Measurements from ENCODE around the gene RPP30. TPM values are rescaled to one million over a fixed set of nuclear protein-coding genes. Genes with fewer than 3 reads are reported as not detected.
"Not testable (repeated sequence)": the region's sequence is repeated elsewhere in the genome, so short reads cannot be mapped to it uniquely, and the experiment has no call there.

Gene RPP30
- total and polyA plus RNA-seq, 4 experiments from 2014 or later, result 32.3 to 54.5 (median 35.2) TPM

GRCh38 chr10:90866050-90866598, 5.7 kb upstream of the RPP30 start:
- H3K27ac ChIP-seq (ENCODE audit: low read depth, low read length), result no peak overlapping the region
- no peaks in the 10 kb centered on the region for H3K36me3 ChIP-seq (ENCODE audit: insufficient read depth, low read length)
- H3K36me3 Mint-ChIP-seq, result no peaks in the 10 kb centered on the region
- H3K27me3 ChIP-seq (ENCODE audit: insufficient read depth, low read length), result peaks cover 9% of the 10 kb centered on the region
- intact Hi-C loops (cut with micrococcal nuclease), result no loop called here
- H3K27me3 Mint-ChIP-seq, result peaks cover 28 to 35% of the 10 kb centered on the region in 2 donors
- POLR2A ChIA-PET (ENCODE audit: partially characterized antibody), result interaction anchor here (0.7 to 1.6 kb wide), 2 partner anchors 10 to 1144 kb away, joined by 3 read pairs; no protein-coding TSS in a partner anchor
- H3K4me1 ChIP-seq (ENCODE audit: insufficient read depth, low read length), result peaks cover 4% of the 10 kb centered on the region
- H3K9me3 ChIP-seq (ENCODE audit: control insufficient read depth in 1 of 2, low read length in 2 of 2), result no peaks in the 10 kb centered on the region
- peaks cover 4 to 9% (median 7%) of the 10 kb centered on the region in 4 donors for H3K4me1 Mint-ChIP-seq
- CTCF ChIA-PET (ENCODE audit: partially characterized antibody), result interaction anchor here (0.7 to 3.2 kb wide), 11 partner anchors 9 to 1767 kb away, joined by 3 to 19 read pairs (median 5); partner anchors contain the start of gene HTR7
- H3K4me3 Mint-ChIP-seq, result no peak overlapping the region
- no peak for DNase-seq
- H3K27ac Mint-ChIP-seq, result no peak overlapping the region
- H3K9me3 Mint-ChIP-seq, result peaks cover 0 to 5% (median 0%) of the 10 kb centered on the region in 8 donors
- no peak overlapping the region for H3K4me3 ChIP-seq (ENCODE audit: low read length in 2 of 2)

- Histone ChIP-seq H3K4me3 (ENCODE audit: low read length in 2 of 2) (peak overlapping the region; percentile 80 to 91), H3K4me1 (ENCODE audit: insufficient read depth, low read length) (peaks cover 30% of the 10 kb centered on the region), H3K27me3 (ENCODE audit: insufficient read depth, low read length) (peaks cover 3% of the 10 kb centered on the region), H3K9me3 (ENCODE audit: control insufficient read depth in 1 of 2, low read length in 2 of 2) (no peaks in the 10 kb centered on the region), H3K27ac (ENCODE audit: low read depth, low read length) (peak overlapping the region; percentile 65), H3K36me3 (ENCODE audit: insufficient read depth, low read length) (peaks cover 14% of the 10 kb centered on the region)
- CTCF ChIA-PET (ENCODE audit: partially characterized antibody), result interaction anchor here (1.1 to 3.9 kb wide), 9 partner anchors 8 to 507 kb away, joined by 3 to 36 read pairs (median 7); partner anchors contain the start of gene HTR7
- Mint-ChIP-seq H3K9me3 (peaks cover 0 to 6% (median 0%) of the 10 kb centered on the region in 8 donors), H3K4me3 (peak overlapping the region; percentile 97 to 100 (median 98)), H3K27ac (peak overlapping the region; percentile 81 to 96 (median 95)), H3K27me3 (peaks cover 15 to 19% of the 10 kb centered on the region in 2 donors), H3K4me1 (peaks cover 21 to 41% (median 32%) of the 10 kb centered on the region in 4 donors), H3K36me3 (peaks cover 5 to 21% of the 10 kb centered on the region in 2 donors)
- peak; percentile 37 to 50 (median 48) for DNase-seq
- POLR2A ChIA-PET (ENCODE audit: partially characterized antibody), result interaction anchor here (0.8 to 1.5 kb wide), 4 partner anchors 13 to 1170 kb away, joined by 3 to 7 read pairs (median 4); partner anchors contain the start of genes HTR7 and KIF20B
- intact Hi-C loops (cut with micrococcal nuclease), result loop anchor here (1.0 to 10.0 kb wide), 9 partner anchors 14 to 1419 kb away; partner anchors contain the start of genes CPEB3, HECTD2, KIF20B and MARCHF5
Observed at GRCh38 chr10:90871279-90871765, 452 bp upstream of the RPP30 start.

GRCh38 chr10:90872648-90873020, 860 bp downstream of the RPP30 start:
- Mint-ChIP-seq H3K27ac (peak overlapping the region in 6 of 7 donors; percentile 81 to 96 (median 95)), H3K36me3 (peaks cover 18 to 35% of the 10 kb centered on the region in 2 donors), H3K4me1 (peaks cover 21 to 41% (median 32%) of the 10 kb centered on the region in 4 donors), H3K4me3 (peak overlapping the region; percentile 97 to 100 (median 98)), H3K9me3 (peaks cover 0 to 6% (median 0%) of the 10 kb centered on the region in 8 donors), H3K27me3 (peaks cover 12 to 13% of the 10 kb centered on the region in 2 donors)
- no peaks in the 10 kb centered on the region for H3K9me3 ChIP-seq (ENCODE audit: control insufficient read depth in 1 of 2, low read length in 2 of 2)
- H3K27me3 ChIP-seq (ENCODE audit: insufficient read depth, low read length), result no peaks in the 10 kb centered on the region
- intact Hi-C loops (cut with micrococcal nuclease), result loop anchor here (1.0 to 10.0 kb wide), 7 partner anchors 290 to 1170 kb away; partner anchors contain the start of genes HECTD2, KIF20B, PCGF5 and PPP1R3C
- POLR2A ChIA-PET (ENCODE audit: partially characterized antibody), result interaction anchor here (1.5 kb wide), 1 partner anchor 15 kb away, joined by 7 read pairs; the partner anchor contains the start of gene HTR7
- peak overlapping the region; percentile 65 for H3K27ac ChIP-seq (ENCODE audit: low read depth, low read length)
- peaks cover 30% of the 10 kb centered on the region for H3K4me1 ChIP-seq (ENCODE audit: insufficient read depth, low read length)
- DNase-seq, result no peak
- H3K4me3 ChIP-seq (ENCODE audit: low read length in 2 of 2), result peak overlapping the region; percentile 80 to 91
- CTCF ChIA-PET (ENCODE audit: partially characterized antibody), result interaction anchor here (1.1 to 3.9 kb wide), 7 partner anchors 7 to 378 kb away, joined by 3 to 36 read pairs (median 10); partner anchors contain the start of gene HTR7
- H3K36me3 ChIP-seq (ENCODE audit: insufficient read depth, low read length), result peaks cover 23% of the 10 kb centered on the region

- peaks cover 0 to 1% (median 0%) of the 10 kb centered on the region in 8 donors for H3K9me3 Mint-ChIP-seq
Observed at GRCh38 chr10:90879062-90879461, 7.3 kb downstream of the RPP30 start.

GRCh38 chr10:90880059-90880719, 8.4 kb downstream of the RPP30 start:
- peak in 4 of 5 donors; percentile 34 to 53 (median 38) for DNase-seq
- POLR2A ChIA-PET (ENCODE audit: partially characterized antibody), result interaction anchor here (0.6 to 0.7 kb wide), 2 partner anchors 962 to 1466 kb away, joined by 3 to 4 read pairs; partner anchors contain the start of gene IFIT5

More at GRCh38 chr10:90879062-90879461, 7.3 kb downstream of the RPP30 start:
- peaks cover 0 to 7% (median 4%) of the 10 kb centered on the region in 4 donors for H3K4me1 Mint-ChIP-seq
- H3K27me3 Mint-ChIP-seq, result no peaks in the 10 kb centered on the region
- Histone ChIP-seq H3K27me3 (ENCODE audit: insufficient read depth, low read length) (no peaks in the 10 kb centered on the region), H3K9me3 (ENCODE audit: control insufficient read depth in 1 of 2, low read length in 2 of 2) (no peaks in the 10 kb centered on the region), H3K36me3 (ENCODE audit: insufficient read depth, low read length) (peaks cover 43% of the 10 kb centered on the region), H3K27ac (ENCODE audit: low read depth, low read length) (no peak overlapping the region), H3K4me3 (ENCODE audit: low read length in 2 of 2) (no peak overlapping the region), H3K4me1 (ENCODE audit: insufficient read depth, low read length) (peaks cover 4% of the 10 kb centered on the region)
- no peak for DNase-seq
- ChIA-PET CTCF (ENCODE audit: partially characterized antibody) (interaction anchor here (1.0 to 3.0 kb wide), 13 partner anchors 7 to 757 kb away, joined by 3 to 21 read pairs (median 5); partner anchors contain the start of gene RPP30), POLR2A (ENCODE audit: partially characterized antibody) (interaction anchor here (0.6 kb wide), 1 partner anchor 1465 kb away, joined by 4 read pairs; the partner anchor contains the start of gene IFIT5)
- no peak overlapping the region for H3K27ac Mint-ChIP-seq
- peaks cover 38 to 61% of the 10 kb centered on the region in 2 donors for H3K36me3 Mint-ChIP-seq
- H3K4me3 Mint-ChIP-seq, result no peak overlapping the region
- intact Hi-C loops (cut with micrococcal nuclease), result loop anchor here (10.0 kb wide), 2 partner anchors 756 to 1036 kb away; partner anchors contain the start of gene PPP1R3C

GRCh38 chr10:90884431-90884830, 12.7 kb downstream of the RPP30 start:
- no peaks in the 10 kb centered on the region for H3K9me3 Mint-ChIP-seq
- H3K36me3 Mint-ChIP-seq, result peaks cover 49 to 69% of the 10 kb centered on the region in 2 donors

More at GRCh38 chr10:90880059-90880719, 8.4 kb downstream of the RPP30 start:
- H3K27me3 Mint-ChIP-seq; H3K9me3 ChIP-seq (ENCODE audit: control insufficient read depth in 1 of 2, low read length in 2 of 2); H3K27ac Mint-ChIP-seq; H3K9me3 Mint-ChIP-seq; H3K4me1 Mint-ChIP-seq; H3K4me3 ChIP-seq (ENCODE audit: low read length in 2 of 2); H3K4me3 Mint-ChIP-seq; H3K27me3 ChIP-seq (ENCODE audit: insufficient read depth, low read length); H3K27ac ChIP-seq (ENCODE audit: low read depth, low read length); H3K4me1 ChIP-seq (ENCODE audit: insufficient read depth, low read length): not testable (repeated sequence)
- intact Hi-C loops (cut with micrococcal nuclease), result loop anchor here (1.0 to 10.0 kb wide), 2 partner anchors 125 to 371 kb away; no protein-coding TSS in a partner anchor
- CTCF ChIA-PET (ENCODE audit: partially characterized antibody), result interaction anchor here (0.6 to 3.0 kb wide), 15 partner anchors 9 to 756 kb away, joined by 3 to 21 read pairs (median 5); partner anchors contain the start of gene RPP30
- H3K36me3 ChIP-seq (ENCODE audit: insufficient read depth, low read length), result peaks cover 48% of the 10 kb centered on the region
- peaks cover 44 to 72% of the 10 kb centered on the region in 2 donors for H3K36me3 Mint-ChIP-seq

More at GRCh38 chr10:90884431-90884830, 12.7 kb downstream of the RPP30 start:
- POLR2A ChIA-PET (ENCODE audit: partially characterized antibody), result no interaction called here
- no peaks in the 10 kb centered on the region for H3K27me3 Mint-ChIP-seq
- no peak overlapping the region for H3K4me3 Mint-ChIP-seq
- no peak overlapping the region for H3K27ac ChIP-seq (ENCODE audit: low read depth, low read length)
- no peak for DNase-seq
- no peaks in the 10 kb centered on the region for H3K27me3 ChIP-seq (ENCODE audit: insufficient read depth, low read length)
- H3K36me3 ChIP-seq (ENCODE audit: insufficient read depth, low read length), result peaks cover 38% of the 10 kb centered on the region
- peaks cover 0 to 6% (median 4%) of the 10 kb centered on the region in 4 donors for H3K4me1 Mint-ChIP-seq
- H3K4me3 ChIP-seq (ENCODE audit: low read length in 2 of 2), result no peak overlapping the region
- intact Hi-C loops (cut with micrococcal nuclease), result loop anchor here (10.0 kb wide), 1 partner anchor 120 kb away; no protein-coding TSS in a partner anchor
- CTCF ChIA-PET (ENCODE audit: partially characterized antibody), result interaction anchor here (1.0 to 2.3 kb wide), 4 partner anchors 10 to 122 kb away, joined by 4 to 8 read pairs (median 4); no protein-coding TSS in a partner anchor
- no peaks in the 10 kb centered on the region for H3K4me1 ChIP-seq (ENCODE audit: insufficient read depth, low read length)
- no peaks in the 10 kb centered on the region for H3K9me3 ChIP-seq (ENCODE audit: control insufficient read depth in 1 of 2, low read length in 2 of 2)
- no peak overlapping the region for H3K27ac Mint-ChIP-seq

Measured in CD4-positive, alpha-beta memory T cell (primary cell).